Sigmoid colon (tissue), 4 donors: Measurements from ENCODE around the gene USPL1.

Source experiments
- POLR2AphosphoS5 ChIP-seq, 4 donors: sonication (generic); formaldehyde crosslinking; IDR thresholded peaks; one replicate each; pipeline ENCODE4 v1.6.1; 2017; ENCODE audit warnings: antibody characterized with exemption in 4 of 4
- TF ChIP-seq, protein P1 (sequence below), 4 experiments: fragments of 450-650 bp in 3 of 4; fragments of 200-600 bp in 1 of 4; IDR thresholded peaks; one replicate each; pipeline ENCODE4 v1.5.1; 2016 to 2019; ENCODE audit warnings: antibody characterized with exemption in 4 of 4, mild to moderate bottlenecking in 3 of 4, moderate library complexity in 2 of 4

DNA sequence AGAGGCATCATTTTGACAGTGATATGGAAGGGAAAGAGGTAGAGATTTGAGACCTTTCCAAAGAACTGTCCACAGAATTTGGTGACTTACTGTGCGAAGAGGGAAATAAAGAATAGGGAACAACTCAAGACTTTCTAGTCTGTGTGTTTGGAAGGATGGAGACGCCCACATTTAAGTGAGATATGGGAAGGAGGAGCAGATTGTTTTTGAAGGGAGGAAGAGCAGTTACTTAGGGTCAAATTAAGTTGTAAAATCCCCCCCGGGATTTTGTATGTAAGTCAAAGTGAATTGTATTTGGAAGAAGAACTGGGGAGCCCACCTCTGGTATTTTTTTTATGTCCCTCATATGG lies 1.2 kb downstream of the USPL1 start:
- TF ChIP-seq, protein P1, sequence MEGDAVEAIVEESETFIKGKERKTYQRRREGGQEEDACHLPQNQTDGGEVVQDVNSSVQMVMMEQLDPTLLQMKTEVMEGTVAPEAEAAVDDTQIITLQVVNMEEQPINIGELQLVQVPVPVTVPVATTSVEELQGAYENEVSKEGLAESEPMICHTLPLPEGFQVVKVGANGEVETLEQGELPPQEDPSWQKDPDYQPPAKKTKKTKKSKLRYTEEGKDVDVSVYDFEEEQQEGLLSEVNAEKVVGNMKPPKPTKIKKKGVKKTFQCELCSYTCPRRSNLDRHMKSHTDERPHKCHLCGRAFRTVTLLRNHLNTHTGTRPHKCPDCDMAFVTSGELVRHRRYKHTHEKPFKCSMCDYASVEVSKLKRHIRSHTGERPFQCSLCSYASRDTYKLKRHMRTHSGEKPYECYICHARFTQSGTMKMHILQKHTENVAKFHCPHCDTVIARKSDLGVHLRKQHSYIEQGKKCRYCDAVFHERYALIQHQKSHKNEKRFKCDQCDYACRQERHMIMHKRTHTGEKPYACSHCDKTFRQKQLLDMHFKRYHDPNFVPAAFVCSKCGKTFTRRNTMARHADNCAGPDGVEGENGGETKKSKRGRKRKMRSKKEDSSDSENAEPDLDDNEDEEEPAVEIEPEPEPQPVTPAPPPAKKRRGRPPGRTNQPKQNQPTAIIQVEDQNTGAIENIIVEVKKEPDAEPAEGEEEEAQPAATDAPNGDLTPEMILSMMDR (IDR thresholded peaks at IDR 0.05) = no peak
- no peak for TF ChIP-seq POLR2AphosphoS5 (IDR thresholded peaks at IDR 0.05)
